Right lobe of liver (tissue), 4 donors: ENCODE data around the gene APOA1.
A peak's percentile ranks its signal among the peaks of the same experiment; 100 is the strongest.

Experiments
- POLR2A ChIP-seq: fragments of 450-650 bp; IDR thresholded peaks from one replicate; pipeline ENCODE4 v1.6.1; 2017; ENCODE audit warnings: antibody characterized with exemption, mild to moderate bottlenecking
- TF ChIP-seq, protein P1 (sequence below), 4 donors: fragments of 200-600 bp in 3 of 4; fragments of 450-650 bp in 1 of 4; IDR thresholded peaks; one replicate each; pipeline versions ENCODE4 v1.5.1 to v1.8.0; 2016 to 2022; ENCODE audit warnings: antibody characterized with exemption in 4 of 4, mild to moderate bottlenecking in 2 of 4
- donor health status: DM: no; HTN: no; CAD: no.
- donor health status: DM: no; HTN: no; CAD: no.
- donor health status: DM: no; HTN: yes; CAD: no.

DNA sequence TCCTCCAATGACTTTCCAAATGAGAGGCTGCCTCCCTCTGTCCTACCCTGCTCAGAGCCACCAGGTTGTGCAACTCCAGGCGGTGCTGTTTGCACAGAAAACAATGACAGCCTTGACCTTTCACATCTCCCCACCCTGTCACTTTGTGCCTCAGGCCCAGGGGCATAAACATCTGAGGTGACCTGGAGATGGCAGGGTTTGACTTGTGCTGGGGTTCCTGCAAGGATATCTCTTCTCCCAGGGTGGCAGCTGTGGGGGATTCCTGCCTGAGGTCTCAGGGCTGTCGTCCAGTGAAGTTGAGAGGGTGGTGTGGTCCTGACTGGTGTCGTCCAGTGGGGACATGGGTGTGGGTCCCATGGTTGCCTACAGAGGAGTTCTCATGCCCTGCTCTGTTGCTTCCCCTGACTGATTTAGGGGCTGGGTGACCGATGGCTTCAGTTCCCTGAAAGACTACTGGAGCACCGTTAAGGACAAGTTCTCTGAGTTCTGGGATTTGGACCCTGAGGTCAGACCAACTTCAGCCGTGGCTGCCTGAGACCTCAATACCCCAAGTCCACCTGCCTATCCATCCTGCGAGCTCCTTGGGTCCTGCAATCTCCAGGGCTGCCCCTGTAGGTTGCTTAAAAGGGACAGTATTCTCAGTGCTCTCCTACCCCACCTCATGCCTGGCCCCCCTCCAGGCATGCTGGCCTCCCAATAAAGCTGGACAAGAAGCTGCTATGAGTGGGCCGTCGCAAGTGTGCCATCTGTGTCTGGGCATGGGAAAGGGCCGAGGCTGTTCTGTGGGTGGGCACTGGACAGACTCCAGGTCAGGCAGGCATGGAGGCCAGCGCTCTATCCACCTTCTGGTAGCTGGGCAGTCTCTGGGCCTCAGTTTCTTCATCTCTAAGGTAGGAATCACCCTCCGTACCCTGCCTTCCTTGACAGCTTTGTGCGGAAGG, 4.8 kb downstream of the APOA1 start:
- TF ChIP-seq POLR2A = peak; percentile 58
- TF ChIP-seq, protein P1, sequence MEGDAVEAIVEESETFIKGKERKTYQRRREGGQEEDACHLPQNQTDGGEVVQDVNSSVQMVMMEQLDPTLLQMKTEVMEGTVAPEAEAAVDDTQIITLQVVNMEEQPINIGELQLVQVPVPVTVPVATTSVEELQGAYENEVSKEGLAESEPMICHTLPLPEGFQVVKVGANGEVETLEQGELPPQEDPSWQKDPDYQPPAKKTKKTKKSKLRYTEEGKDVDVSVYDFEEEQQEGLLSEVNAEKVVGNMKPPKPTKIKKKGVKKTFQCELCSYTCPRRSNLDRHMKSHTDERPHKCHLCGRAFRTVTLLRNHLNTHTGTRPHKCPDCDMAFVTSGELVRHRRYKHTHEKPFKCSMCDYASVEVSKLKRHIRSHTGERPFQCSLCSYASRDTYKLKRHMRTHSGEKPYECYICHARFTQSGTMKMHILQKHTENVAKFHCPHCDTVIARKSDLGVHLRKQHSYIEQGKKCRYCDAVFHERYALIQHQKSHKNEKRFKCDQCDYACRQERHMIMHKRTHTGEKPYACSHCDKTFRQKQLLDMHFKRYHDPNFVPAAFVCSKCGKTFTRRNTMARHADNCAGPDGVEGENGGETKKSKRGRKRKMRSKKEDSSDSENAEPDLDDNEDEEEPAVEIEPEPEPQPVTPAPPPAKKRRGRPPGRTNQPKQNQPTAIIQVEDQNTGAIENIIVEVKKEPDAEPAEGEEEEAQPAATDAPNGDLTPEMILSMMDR (IDR thresholded peaks at IDR 0.05) = peak in 1 of 4 donors; percentile 23
